Glomerular visceral epithelial cell (primary cell): ENCODE data around the gene IL5.

Source experiments
- DNase-seq: peaks from one replicate; pipeline ENCODE4 v3.0.0-alpha.2; 2016; ENCODE audit errors: extremely low spot score

IL5 gene

DNA sequence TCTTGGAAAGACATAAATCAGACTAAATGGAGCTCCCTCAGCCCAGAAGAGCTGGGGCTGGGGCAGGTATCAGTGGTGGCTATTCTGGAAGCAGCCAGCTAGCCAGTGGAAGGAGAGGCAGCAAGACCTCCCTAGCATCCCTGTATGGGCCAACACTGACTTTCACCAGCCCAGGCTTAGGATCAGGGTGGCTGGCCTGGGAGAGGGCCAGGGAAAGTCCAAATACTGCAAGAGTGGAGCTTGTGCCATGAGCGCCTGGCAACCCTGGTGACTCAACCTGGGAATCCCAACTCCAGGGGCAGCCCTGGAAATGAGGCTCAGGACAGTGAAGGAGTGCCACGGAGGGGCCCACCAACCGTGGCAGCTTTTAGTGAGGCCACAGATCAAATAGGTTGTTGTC is 45.2 kb downstream of the IL5 start:
- DNase-seq: peak; percentile 91

DNA sequence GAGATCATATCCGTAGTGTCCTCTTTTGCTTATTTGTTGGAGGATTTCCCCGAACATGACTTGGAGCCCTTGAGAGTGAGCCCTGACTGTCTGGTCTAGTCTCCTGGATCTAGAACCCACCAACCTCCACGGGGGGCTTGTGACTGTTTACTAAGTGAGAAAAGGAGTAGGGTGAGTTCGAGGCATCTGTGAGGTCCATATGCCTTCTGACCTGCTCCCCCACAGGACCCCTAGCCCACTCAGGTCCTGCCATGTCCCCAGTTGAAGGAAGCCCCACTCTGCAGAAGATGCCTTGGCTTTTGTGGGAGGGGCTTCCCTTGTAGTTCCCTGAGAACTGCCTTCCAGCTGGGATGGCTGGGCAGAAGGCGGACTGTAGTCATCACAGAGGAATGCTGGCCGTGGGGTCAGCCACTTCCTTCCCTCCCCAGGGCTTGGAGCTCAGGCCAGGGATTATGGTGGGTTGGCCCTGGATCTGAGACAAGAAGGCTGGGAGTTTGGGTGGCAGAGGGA is 45.8 kb downstream of the IL5 start:
- peak; percentile 98 for DNase-seq

DNA sequence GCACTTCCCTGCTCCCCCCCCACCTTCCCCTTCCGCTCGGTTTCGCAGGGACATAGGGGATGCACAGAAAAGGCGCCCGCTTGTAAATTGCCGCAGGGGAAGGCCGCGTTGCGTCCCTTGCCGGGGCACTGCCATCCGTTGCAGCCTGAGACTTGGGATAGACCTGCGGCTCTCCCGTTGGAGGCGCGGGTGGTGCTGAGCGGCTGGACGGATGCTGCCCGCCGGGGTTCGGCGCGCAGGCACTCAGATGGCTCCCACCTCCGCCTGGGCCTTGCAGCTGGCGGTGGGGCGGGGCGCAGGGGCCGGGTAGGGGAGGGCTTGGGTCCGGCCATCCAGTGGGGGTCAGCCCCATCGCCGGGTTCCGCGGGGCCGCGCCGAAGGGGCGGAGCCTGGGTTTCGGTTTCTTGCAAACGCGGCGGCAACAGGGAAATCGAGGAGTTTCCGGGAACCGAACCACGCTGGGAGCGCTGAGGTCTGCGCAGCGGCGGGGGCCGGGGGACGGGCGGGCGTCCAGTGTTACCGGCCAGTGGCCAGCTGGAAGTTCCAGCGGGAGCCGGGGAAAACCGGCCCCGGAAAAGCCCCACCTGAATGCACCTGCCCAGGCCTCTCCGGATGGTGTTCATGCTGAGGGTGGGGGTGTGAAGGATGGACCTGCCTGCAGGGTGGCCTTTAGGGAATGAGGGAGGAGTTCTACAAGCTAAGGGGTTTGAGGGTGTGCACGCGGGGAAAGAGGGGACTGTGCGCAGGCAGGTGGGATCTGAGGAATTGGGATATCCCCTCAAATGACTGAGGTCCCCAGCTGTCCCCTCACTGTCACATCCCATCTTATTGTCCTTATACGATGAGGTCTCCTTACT is 46.5 kb downstream of the IL5 start:
- peak; percentile 95 for DNase-seq

DNA sequence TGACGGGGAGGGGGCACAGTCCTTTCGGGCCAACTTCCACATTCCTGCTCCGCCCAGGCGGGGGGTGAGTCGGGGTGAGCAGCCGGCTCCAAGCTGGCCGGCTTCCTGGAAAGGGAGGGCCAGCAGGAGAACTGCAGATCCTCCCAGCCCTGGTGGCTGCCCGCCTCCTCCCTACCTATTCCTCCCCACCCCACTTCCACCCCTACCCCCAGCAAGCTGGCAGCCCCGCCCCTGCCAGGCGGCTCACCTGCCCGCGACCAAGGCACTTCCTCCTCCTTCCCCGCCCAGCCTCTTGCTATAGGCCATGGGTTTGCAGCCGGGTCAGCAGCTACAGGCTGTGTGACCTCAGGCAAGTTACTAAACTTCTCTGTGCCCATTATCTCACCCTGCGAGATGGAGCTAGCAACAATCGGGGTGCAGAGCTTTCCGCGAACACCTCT is 47.1 kb downstream of the IL5 start:
- DNase-seq: peak; percentile 96

DNA sequence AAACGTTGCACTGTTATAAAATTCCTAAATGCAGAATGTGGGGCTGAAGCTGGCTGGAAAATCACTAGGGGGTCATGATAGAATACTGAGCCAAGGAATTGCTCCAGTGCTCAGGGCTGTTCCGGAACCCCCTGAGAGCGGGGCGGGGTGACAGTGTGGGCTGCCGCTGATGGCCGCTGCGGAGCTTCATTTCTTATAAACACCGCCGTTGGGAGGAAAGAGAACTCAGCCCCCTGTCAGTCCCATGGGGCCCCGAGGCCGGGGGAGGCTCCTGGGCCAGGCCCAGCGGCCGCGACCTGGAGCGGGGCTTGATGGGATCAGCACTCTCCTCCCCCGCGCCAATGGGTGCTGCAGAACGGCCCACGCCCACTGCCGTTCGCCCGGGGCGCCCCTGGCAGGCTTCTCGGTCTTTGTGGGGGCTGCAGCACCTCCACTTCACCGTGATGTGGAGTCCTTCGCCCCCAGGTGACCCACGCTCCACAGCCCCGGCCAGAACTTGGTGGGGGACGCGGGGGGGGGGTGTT is 47.6 kb downstream of the IL5 start:
- peak; percentile 90 for DNase-seq

DNA sequence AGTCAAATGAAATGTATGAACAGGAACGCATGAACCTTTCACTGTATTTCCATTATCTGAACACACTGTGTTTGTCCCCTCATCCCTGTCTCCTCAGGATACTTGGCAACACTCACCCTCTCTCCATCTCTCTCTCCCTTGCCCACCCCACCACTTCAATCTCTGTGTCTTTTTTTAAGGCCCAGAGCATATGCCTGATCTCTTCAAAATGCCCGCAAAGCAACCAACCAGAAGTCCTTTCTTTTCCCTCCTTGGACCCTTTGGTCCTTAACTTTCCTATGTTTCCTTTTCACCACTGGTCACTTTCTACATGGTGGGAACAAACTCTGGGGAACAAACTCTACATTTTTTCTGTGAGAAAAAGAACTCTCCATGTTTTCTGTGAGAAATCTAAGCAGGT is 49.5 kb downstream of the IL5 start:
- DNase-seq: no peak

DNA sequence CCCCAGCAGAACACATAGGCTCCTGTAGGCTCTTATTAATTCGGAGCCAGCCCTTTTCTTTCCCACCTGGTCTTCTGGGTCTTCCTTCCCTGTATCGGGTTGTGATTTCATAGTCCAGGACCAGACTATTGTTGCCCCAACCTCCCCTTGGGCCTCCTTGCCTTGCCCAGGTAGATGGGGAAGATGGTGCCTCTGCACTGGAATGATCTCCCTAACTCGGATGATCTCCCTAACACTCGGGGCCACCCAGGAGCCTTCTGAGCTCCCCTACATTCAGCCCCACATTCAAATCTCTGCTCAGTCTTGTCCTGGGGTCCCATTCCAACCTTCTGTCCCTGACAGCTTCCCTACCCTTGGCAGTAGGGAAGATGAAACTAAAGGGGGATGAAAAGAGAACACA is 50.1 kb downstream of the IL5 start:
- no peak for DNase-seq

DNA sequence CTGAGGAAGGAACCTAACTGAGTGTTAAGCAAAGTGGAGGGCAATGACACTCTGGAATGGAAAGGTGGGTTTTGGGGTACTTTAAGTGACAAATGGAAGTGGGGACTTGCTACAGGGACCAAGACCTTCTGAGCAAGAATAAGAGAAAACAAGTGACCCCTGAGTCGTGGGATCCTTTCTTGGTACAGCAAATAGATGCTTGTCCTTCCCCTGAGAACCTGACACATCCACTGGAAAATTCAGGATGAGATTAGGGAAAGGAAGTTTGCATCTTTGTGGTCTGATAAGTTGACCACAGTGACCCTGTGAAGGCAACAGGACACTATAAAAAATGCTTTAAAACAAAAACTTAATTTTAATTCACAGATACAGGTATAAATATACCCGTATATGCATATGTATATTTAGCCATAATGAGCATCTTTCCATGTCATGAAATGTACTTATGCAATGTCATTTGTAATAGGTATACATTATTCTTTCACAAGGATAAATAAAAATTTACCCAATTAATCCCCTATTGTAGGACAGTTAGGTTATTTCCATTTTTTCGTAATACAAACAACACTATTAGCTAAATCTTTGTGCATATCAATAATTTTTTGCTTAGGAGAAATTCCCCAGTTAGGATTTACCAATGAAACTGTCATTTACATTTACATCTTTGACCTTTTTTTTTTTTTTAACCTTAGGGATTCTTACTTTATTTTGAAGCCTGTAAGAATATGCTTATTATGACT is 50.8 kb downstream of the IL5 start:
- no peak for DNase-seq
